PFSK-1 (cell line): Measurements from ENCODE around the gene OSTN.

Source experiments
- FOXP2 ChIP-seq: optimal IDR thresholded peaks from 2 replicates; pipeline ENCODE3; 2011; ENCODE audit warnings: borderline replicate concordance, control low read depth, inconsistent platforms; ENCODE audit not compliant: insufficient read depth; ENCODE audit errors: extremely low read length, extremely low read depth
- POLR2AphosphoS5 ChIP-seq: IDR thresholded peaks from 2 replicates; pipeline ENCODE4 v1.6.1; 2012; ENCODE audit warnings: low read depth, mild to moderate bottlenecking, control low read depth, low read length, moderate library complexity
- REST ChIP-seq, 2 experiments: IDR thresholded peaks; 2 replicates each; pipeline versions ENCODE4 v1.6.1 to v1.8.0; 2011 to 2012; ENCODE audit warnings: low read depth in 2 of 2, low read length in 2 of 2, control low read depth in 1 of 2, inconsistent platforms in 1 of 2, mild to moderate bottlenecking in 1 of 2, moderate library complexity in 1 of 2; ENCODE audit not compliant: insufficient read depth in 1 of 2
- SIN3A ChIP-seq: IDR thresholded peaks from 2 replicates; pipeline ENCODE4 v1.6.1; 2012; ENCODE audit warnings: mild to moderate bottlenecking, low read length, moderate library complexity, borderline replicate concordance; ENCODE audit not compliant: insufficient read depth
- TAF1 ChIP-seq: IDR thresholded peaks from 2 replicates; pipeline ENCODE4 v1.6.1; 2012; ENCODE audit warnings: low read length, control low read depth, borderline replicate concordance; ENCODE audit not compliant: insufficient read depth

DNA sequence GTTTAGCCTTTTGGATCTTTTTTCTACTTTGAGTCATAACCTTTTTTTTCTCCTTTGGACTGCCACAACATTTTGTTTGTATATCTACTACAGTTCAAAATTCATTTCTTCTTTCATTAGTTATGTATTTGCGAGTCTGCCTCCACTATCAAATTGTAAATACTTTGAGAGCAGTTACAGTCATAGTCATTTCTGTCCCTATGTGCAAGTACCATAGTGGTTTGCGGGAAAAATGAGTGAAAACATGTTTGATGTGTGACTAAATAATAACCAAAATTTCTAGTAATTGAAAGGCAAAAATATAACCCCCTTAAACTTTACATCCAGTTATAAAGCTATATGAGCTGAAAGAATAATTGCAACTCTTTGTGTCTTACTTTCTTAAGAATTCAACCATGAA, 84.4 kb downstream of the OSTN start:
- TF ChIP-seq POLR2AphosphoS5: no peak
- TF ChIP-seq FOXP2: no peak
- TF ChIP-seq SIN3A: no peak
- TF ChIP-seq TAF1: no peak
- TF ChIP-seq REST (IDR thresholded peaks at IDR 0.05; ENCODE audit: insufficient read depth in 1 of 2, low read depth in 2 of 2, low read length in 2 of 2): no peak
